WERI-Rb-1 (cell line): ENCODE results near the gene PKD1L1.

Experiments
- DNase-seq: peaks from one replicate; pipeline ENCODE4 v3.0.0-alpha.2; 2020
- H3K27ac ChIP-seq: fragments of 250-450 bp; sonication (Bioruptor Pico); 2 replicates; pipeline ENCODE4 v1.5.1; 2020; ENCODE audit warnings: mild to moderate bottlenecking, moderate library complexity
- H3K27me3 ChIP-seq: fragments of 250-450 bp; sonication (Bioruptor Pico); 2 replicates; pipeline ENCODE4 v1.5.1; 2021; ENCODE audit warnings: mild to moderate bottlenecking, low read depth, moderate library complexity; ENCODE audit not compliant: insufficient read depth, severe bottlenecking
- H3K36me3 ChIP-seq: fragments of 250-450 bp; sonication (Bioruptor Pico); 2 replicates; pipeline ENCODE4 v1.5.1; 2020; ENCODE audit warnings: mild to moderate bottlenecking, moderate library complexity
- H3K4me3 ChIP-seq: 2 replicates; pipeline ENCODE4 v1.5.1; 2011; ENCODE audit warnings: low read depth, mild to moderate bottlenecking, control low read depth, low read length
- H3K9me3 ChIP-seq: fragments of 250-450 bp; sonication (Bioruptor Pico); 2 replicates; pipeline ENCODE4 v1.5.1; 2021; ENCODE audit warnings: mild to moderate bottlenecking, moderate library complexity; ENCODE audit not compliant: severe bottlenecking
- TF ChIP-seq, protein P1 (sequence below): IDR thresholded peaks from 2 replicates; pipeline ENCODE4 v1.5.1; 2011; ENCODE audit warnings: low read depth, mild to moderate bottlenecking, control low read depth, inconsistent platforms, low read length

Gene PKD1L1

DNA sequence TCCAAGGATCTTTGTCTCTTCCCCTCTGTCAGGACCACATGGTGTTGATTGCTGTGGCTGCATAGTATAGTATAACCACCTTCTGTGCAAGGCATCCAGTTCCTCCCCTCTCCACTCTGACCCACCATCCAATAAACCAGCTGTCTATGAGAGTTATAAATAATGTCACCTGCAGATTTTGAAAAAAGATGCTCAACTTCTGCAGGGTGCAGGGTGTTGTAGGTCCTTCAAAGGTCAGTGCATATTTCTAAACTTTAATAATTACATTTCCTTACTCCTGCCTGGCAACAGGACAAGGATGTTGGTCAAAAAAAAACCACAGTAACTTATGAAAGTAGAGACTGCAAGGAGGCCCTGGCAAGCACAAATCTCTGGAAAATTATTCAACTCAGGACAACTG is 166.2 kb downstream of the PKD1L1 start:
- no peak overlapping the region for H3K4me3 ChIP-seq
- no peaks in the 10 kb centered on the region for H3K36me3 ChIP-seq
- H3K9me3 ChIP-seq = no peaks in the 10 kb centered on the region
- H3K27ac ChIP-seq = no peak overlapping the region
- TF ChIP-seq, protein P1, sequence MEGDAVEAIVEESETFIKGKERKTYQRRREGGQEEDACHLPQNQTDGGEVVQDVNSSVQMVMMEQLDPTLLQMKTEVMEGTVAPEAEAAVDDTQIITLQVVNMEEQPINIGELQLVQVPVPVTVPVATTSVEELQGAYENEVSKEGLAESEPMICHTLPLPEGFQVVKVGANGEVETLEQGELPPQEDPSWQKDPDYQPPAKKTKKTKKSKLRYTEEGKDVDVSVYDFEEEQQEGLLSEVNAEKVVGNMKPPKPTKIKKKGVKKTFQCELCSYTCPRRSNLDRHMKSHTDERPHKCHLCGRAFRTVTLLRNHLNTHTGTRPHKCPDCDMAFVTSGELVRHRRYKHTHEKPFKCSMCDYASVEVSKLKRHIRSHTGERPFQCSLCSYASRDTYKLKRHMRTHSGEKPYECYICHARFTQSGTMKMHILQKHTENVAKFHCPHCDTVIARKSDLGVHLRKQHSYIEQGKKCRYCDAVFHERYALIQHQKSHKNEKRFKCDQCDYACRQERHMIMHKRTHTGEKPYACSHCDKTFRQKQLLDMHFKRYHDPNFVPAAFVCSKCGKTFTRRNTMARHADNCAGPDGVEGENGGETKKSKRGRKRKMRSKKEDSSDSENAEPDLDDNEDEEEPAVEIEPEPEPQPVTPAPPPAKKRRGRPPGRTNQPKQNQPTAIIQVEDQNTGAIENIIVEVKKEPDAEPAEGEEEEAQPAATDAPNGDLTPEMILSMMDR = no peak
- H3K27me3 ChIP-seq = no peaks in the 10 kb centered on the region
- no peak for DNase-seq

DNA sequence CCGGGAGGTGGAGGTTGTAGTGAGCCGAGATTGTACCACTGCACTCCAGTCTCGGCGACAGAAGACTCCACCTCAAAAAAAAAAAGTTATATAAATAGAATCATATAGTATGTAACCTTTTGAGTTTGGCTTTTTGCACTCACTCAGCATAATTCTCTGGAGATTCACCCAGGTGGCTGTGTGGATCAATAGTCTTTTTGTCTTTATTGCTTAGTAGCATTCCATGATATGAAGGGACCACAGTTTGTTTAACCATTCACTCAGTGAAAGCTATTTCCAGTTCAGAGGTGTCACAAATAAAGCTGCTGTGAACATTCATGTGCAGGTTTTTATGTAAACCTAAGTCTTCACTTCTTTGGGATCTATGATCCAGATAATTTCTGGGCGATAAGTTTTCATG is 167.7 kb downstream of the PKD1L1 start:
- Histone ChIP-seq H3K4me3 (no peak overlapping the region), H3K36me3 (no peaks in the 10 kb centered on the region), H3K9me3 (no peaks in the 10 kb centered on the region), H3K27ac (no peak overlapping the region), H3K27me3 (no peaks in the 10 kb centered on the region)
- DNase-seq = no peak
- TF ChIP-seq, protein P1 = no peak

GRCh38 chr7:47779341-47779771 is 168.9 kb downstream of the PKD1L1 start:
- DNase-seq = no peak
- Histone ChIP-seq H3K36me3 (no peaks in the 10 kb centered on the region), H3K4me3 (no peak overlapping the region), H3K9me3 (no peaks in the 10 kb centered on the region), H3K27ac (no peak overlapping the region), H3K27me3 (no peaks in the 10 kb centered on the region)
- TF ChIP-seq, protein P1 = no peak

GRCh38 chr7:47778153-47778661 is 170.1 kb downstream of the PKD1L1 start:
- no peak for DNase-seq
- TF ChIP-seq, protein P1 = no peak
- Histone ChIP-seq H3K27me3 (no peaks in the 10 kb centered on the region), H3K27ac (no peak overlapping the region), H3K9me3 (peaks cover under 1% of the 10 kb centered on the region), H3K36me3 (no peaks in the 10 kb centered on the region), H3K4me3 (no peak overlapping the region)

- H3K27me3 ChIP-seq = no peaks in the 10 kb centered on the region
- H3K36me3 ChIP-seq = no peaks in the 10 kb centered on the region
- H3K4me3 ChIP-seq = no peak overlapping the region
- H3K27ac ChIP-seq = no peak overlapping the region
- H3K9me3 ChIP-seq = peaks cover 4% of the 10 kb centered on the region
- DNase-seq = no peak
- TF ChIP-seq, protein P1 = no peak
These were observed 170.6 kb downstream of the PKD1L1 start for GRCh38 chr7:47777531-47778152.

DNA sequence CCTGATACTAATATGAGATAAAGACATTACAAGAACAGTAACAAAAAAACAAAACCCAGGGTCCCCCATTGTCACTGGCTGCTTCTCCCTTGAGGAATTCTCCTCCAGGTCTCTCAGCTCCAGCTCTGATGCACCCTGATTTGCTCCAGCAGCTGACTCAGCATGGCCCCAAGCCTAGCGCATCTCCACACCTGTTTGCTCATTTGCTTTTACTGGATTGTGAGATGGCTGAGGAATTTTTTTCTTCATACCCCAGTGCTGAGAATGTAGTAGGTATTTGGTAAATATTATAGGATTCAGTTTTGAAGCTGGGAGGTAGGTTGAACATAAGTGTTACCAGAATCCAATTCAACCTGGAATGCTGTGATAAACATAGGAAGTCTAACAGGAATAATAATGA is 171.9 kb downstream of the PKD1L1 start:
- peaks cover 4% of the 10 kb centered on the region for H3K9me3 ChIP-seq
- no peak overlapping the region for H3K4me3 ChIP-seq
- no peaks in the 10 kb centered on the region for H3K36me3 ChIP-seq
- no peaks in the 10 kb centered on the region for H3K27me3 ChIP-seq
- no peak overlapping the region for H3K27ac ChIP-seq
- TF ChIP-seq, protein P1 = no peak
- DNase-seq = no peak
